HG03139 (cell line): Measurements from ENCODE around the gene ZNF155.
"Not testable (repeated sequence)": the region's sequence is repeated elsewhere in the genome, so short reads cannot be mapped to it uniquely, and the experiment has no call there.

ENCODE experiments used
- ATAC-seq: cut with Tn5 transposase; IDR thresholded peaks from one replicate; pipeline ENCODE4 v1.9.1; 2021; ENCODE audit not compliant: unreplicated experiment

The ZNF155 gene

GRCh38 chr19:43983912-43984686 lies at the start of gene ZNF155:
Gene ZNF155 (plus strand): TSS chr19:43984188. CDS start chr19:43988544, 4,356 bp downstream.
- peak; percentile 85 for ATAC-seq

GRCh38 chr19:43934985-43935708 lies 48.8 kb upstream of the ZNF155 start, which contains the start of gene ZNF45:
Gene ZNF45 (minus strand): TSS chr19:43935282. CDS start chr19:43922185, 13,097 bp downstream.
- ATAC-seq: peak; percentile 83

DNA sequence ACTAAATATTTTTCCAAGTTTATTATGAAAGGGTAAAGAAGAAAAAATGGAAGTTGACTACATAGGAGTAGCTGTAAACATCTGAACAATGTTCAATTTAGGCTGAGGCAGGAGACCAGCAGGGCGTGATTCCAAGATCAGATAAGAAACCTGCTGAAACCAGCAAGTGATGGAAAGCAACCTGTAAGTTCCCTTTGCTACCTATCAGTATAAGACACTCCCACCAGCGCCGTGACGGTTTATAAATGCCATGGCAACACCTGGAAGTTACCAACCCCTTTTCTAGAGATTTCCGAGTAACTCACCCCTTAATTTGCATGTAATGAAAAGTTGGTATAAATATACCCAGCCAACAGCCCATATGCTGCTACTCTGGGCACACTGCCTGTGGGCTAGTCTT lies 47.8 kb upstream of the ZNF155 start:
- no peak for ATAC-seq

- ATAC-seq: no peak
Measured at GRCh38 chr19:43939557-43940260, 44.3 kb upstream of the ZNF155 start.

DNA sequence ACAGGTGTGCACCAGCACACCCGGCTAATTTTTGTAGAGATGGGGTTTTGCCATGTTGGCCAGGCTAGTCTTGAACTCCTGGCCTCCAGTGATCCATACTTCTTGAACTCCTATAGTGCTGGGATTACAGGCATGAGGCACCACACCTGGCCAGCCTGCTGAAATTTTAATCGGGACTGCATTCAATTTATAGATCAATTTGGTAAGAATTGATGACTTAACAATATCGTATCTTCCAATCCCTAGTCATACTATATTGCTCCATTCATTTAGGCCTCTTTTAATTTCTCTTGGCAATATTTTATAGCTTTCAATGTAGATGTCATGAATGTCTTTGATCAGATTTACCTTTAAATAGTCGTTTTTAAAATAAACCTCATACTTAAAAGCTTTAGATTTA lies 43.3 kb upstream of the ZNF155 start:
- no peak for ATAC-seq

DNA sequence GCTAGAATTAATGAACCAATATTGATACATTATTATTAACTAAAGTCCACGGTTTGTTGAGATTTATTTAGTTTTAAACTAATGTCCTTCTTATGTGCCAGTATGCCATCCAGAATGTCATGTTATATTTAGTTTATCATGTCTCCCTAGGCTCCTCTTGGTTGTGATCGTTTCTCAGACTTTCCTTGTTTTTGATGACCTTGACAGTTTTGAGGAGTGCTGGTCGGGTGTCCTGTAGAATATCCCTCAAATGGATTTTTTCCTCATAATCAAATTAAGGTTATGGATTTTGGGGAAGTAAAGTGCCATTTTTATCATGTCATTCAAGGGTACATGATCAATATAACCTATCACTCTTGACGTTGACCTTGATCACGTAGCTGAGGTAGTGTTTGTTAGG lies 42.8 kb upstream of the ZNF155 start:
- ATAC-seq: no peak

- ATAC-seq: not testable (repeated sequence)
Measured at GRCh38 chr19:43947412-43947811, 36.6 kb upstream of the ZNF155 start.

GRCh38 chr19:43949803-43950202 lies 34.2 kb upstream of the ZNF155 start:
- not testable (repeated sequence) for ATAC-seq

- ATAC-seq: peak; percentile 87
Measured at GRCh38 chr19:43950834-43951645, 32.9 kb upstream of the ZNF155 start, which contains the start of gene ZNF221. Gene ZNF221 (plus strand): TSS chr19:43951228. CDS start chr19:43962727, 11,499 bp downstream.

- no peak for ATAC-seq
Measured at GRCh38 chr19:43956827-43957226, 27.2 kb upstream of the ZNF155 start.

- ATAC-seq: no peak
Measured at GRCh38 chr19:43957891-43958290, 26.1 kb upstream of the ZNF155 start.

DNA sequence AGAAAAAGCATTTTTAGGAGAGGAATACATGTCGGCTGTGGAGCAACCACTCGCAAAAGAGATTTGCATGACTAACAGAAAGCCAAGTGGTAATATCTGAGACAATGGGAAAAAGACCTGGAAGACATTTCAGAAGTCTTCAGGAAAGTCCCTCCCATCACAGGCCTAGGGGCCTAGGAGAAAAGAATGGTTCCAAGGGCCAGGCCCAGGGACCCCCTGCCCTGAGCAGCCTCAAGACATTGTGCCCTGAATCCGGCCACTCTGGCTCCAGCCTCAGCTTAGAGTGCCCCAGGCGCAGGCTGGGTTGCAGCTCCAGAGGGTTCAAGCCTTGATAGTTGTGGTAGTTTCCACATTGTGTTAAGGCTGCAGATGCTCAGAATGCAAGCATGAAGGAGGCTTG lies 23.6 kb upstream of the ZNF155 start:
- ATAC-seq: no peak

DNA sequence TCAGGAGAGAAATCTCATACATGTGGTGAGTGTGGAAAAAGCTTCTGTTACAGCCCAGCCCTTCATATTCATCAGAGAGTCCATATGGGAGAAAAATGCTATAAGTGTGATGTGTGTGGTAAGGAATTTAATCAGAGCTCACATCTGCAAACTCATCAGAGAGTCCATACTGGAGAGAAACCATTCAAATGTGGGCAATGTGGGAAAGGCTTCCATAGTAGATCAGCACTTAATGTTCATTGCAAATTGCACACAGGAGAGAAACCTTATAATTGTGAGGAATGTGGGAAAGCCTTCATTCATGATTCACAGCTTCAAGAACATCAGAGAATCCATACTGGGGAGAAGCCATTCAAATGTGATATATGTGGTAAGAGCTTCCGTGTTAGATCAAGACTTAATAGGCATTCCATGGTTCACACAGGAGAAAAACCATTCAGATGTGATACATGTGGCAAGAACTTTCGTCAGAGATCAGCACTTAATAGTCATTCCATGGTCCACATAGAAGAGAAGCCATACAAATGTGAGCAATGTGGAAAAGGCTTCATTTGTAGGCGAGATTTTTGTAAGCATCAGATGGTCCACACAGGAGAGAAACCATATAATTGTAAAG lies 17.8 kb upstream of the ZNF155 start:
- ATAC-seq: no peak

GRCh38 chr19:43976732-43977131 lies 7.3 kb upstream of the ZNF155 start:
- ATAC-seq: no peak

- ATAC-seq: no peak
Measured at GRCh38 chr19:43983544-43983911, 460 bp upstream of the ZNF155 start.

DNA sequence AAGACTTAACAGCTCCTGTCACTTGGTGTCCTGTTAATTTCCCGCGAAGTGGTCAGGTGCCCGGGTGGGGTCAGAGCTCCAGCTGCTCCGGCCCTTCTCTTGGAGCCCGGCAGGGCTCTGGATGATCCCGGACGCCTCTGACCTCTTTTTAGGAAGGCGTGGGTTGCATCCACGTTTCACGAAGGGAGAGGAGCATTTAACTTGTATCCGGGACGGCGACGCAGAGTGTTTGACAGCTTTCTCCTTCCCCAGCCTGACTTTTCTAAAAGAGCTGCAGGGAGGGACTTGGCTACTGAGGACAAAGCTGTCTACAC lies 656 bp downstream of the ZNF155 start:
- ATAC-seq: no peak

- ATAC-seq: no peak
Measured at GRCh38 chr19:43997631-43998290, 13.8 kb downstream of the ZNF155 start.

DNA sequence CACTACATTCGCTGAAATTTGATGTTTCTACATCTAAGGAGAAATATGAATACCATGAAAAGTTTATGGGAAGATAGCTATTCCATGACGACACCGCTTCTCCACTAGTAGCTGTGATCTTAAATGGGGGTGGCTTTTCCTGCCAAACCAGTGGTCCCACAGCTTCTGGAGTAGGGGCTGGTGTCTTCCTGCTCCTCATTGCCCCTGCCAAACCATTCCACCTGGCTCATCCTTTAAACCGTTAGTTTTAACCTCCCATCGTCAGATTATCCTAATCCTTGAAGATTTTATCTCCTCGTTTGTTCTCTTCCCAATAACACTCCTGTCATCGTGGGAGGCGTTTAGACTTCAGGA lies 18.2 kb downstream of the ZNF155 start:
- ATAC-seq: no peak

DNA sequence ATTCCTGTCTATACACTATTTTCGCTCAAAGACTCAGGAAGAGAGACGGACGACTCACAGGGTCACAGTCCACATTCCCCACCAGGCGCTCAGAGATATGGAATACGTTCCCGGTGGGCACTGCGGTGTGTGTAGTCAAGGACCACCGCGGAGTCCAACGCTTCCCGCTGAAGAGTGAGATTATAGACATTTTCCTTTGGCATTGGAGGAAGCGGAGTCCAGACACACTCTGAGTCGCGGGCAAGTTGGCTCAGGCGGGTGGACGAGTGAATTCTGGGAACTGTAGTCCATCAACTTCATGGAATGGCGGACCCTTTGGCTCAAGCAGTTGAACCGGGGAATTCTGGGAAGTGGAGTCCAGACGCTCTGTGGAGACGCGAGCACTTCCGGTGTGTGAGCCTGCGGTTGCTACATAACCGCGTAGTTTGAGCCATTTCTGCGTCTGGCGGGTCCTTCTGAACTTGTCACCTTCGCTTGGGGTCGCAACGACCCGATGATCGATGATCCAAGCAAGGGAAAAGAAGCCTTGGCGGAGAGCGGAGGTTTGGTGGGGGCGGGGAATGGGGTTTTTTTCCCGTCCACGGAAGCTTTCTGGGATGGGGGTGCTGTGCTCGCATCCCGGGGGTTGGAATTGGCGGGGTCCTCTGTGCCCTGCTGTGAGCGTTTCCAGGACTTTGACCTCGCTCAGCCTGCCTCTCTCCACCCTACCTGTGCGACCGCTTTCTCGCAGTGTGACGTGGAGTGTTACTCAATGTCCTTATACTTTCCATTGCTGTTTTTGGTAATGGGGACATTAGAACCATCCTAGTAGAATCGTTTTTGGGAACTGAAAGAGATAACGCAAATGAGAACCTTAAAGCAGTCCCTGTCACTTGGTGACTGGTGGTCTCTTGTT lies 18.8 kb downstream of the ZNF155 start, which contains the start of gene ZNF230:
ZNF230 (plus strand) TSS at position 392 of the 895 bp plus-strand sequence. CDS start 4,122 bp downstream, outside the sequence.
- peak; percentile 88 for ATAC-seq
